SK-N-SH treated with all-trans-retinoic acid at 6 μM for 48 hours (cell line): ENCODE data around the gene SPTBN4.

Experiments used
- ARNTL ChIP-seq: fragments of 450-650 bp; formaldehyde crosslinking; IDR thresholded peaks from 2 replicates; pipeline ENCODE4 v1.5.0; 2020; ENCODE audit warnings: low read depth, mild to moderate bottlenecking, moderate library complexity, borderline replicate concordance
- CSDC2 ChIP-seq: fragments of 250-450 bp; sonication (Bioruptor Pico); IDR thresholded peaks from 2 replicates; pipeline ENCODE4 v1.5.0; 2020; ENCODE audit warnings: mild to moderate bottlenecking, moderate library complexity
- ESRRG ChIP-seq: fragments of 250-450 bp; sonication (Bioruptor Pico); IDR thresholded peaks from 2 replicates; pipeline ENCODE4 v1.6.1; 2021; ENCODE audit warnings: mild to moderate bottlenecking
- GLIS3 ChIP-seq: fragments of 250-450 bp; sonication (Bioruptor Pico); IDR thresholded peaks from 2 replicates; pipeline ENCODE4 v1.5.0; 2020; ENCODE audit warnings: mild to moderate bottlenecking, moderate library complexity
- PPARA ChIP-seq: fragments of 250-450 bp; sonication (Bioruptor Pico); IDR thresholded peaks from 2 replicates; pipeline ENCODE4 v1.5.0; 2020; ENCODE audit warnings: mild to moderate bottlenecking, borderline replicate concordance
- RARB ChIP-seq: fragments of 250-450 bp; sonication (Bioruptor Pico); IDR thresholded peaks from 2 replicates; pipeline ENCODE4 v1.8.0; 2021; ENCODE audit warnings: mild to moderate bottlenecking, moderate library complexity
- SNAI2 ChIP-seq: fragments of 250-450 bp; sonication (Bioruptor Pico); IDR thresholded peaks from 2 replicates; pipeline ENCODE4 v1.5.0; 2020; ENCODE audit warnings: mild to moderate bottlenecking, moderate library complexity
- ZC3H10 ChIP-seq: fragments of 250-450 bp; sonication (Bioruptor Pico); IDR thresholded peaks from 2 replicates; pipeline ENCODE4 v1.5.1; 2021; ENCODE audit warnings: mild to moderate bottlenecking, moderate library complexity
- ZFP3 ChIP-seq: fragments of 250-450 bp; sonication (Bioruptor Pico); IDR thresholded peaks from 2 replicates; pipeline ENCODE4 v1.5.0; 2020; ENCODE audit warnings: mild to moderate bottlenecking, moderate library complexity
- ZNF565 ChIP-seq: fragments of 450-650 bp; formaldehyde crosslinking; conservative IDR thresholded peaks from 2 replicates; pipeline ENCODE4 v1.5.0; 2020; ENCODE audit warnings: low read depth, mild to moderate bottlenecking, moderate library complexity
- TF ChIP-seq, protein P1 (sequence below): fragments of 250-450 bp; sonication (Bioruptor Pico); IDR thresholded peaks from 2 replicates; pipeline ENCODE4 v1.5.1; 2021; ENCODE audit warnings: mild to moderate bottlenecking, moderate library complexity
- TF ChIP-seq, protein P2 (sequence below): fragments of 250-450 bp; sonication (Bioruptor Pico); IDR thresholded peaks from 2 replicates; pipeline ENCODE4 v1.5.1; 2020; ENCODE audit warnings: low read depth, mild to moderate bottlenecking, moderate library complexity

DNA sequence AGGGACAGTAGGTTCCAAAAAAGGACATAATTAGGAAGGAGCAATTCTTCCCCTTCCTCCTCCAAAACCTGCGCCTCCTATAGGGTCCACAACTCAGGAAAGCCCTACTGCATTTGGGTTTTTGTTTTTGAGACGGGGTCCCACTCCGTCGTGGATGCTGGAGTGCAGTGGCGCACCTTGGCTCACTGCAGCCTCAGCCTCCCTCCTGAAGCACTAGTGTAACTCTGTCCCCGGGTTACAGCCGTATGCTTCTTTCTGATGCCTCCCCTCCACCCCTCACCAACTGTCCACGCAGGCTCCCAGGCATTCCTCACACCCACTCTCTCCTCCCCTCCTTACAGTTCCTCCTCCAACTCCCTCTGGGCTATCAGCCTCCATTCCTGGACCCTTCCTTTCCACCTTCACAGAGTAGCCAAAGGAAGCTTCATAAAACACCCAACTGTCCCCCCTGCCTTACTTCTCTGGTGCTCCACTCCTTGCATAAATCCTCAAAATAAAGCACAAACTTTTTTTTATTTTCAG is 20.5 kb upstream of the SPTBN4 start:
- TF ChIP-seq SNAI2 (CRISPR knock-in tag) (no peak), ZC3H10 (CRISPR knock-in tag) (no peak), RARB (CRISPR knock-in tag) (no peak), ARNTL (no peak), ESRRG (CRISPR knock-in tag) (no peak), ZFP3 (no peak), PPARA (CRISPR knock-in tag) (no peak), CSDC2 (CRISPR knock-in tag) (no peak), ZNF565 (no peak), GLIS3 (CRISPR knock-in tag) (no peak)
- TF ChIP-seq, protein P1, sequence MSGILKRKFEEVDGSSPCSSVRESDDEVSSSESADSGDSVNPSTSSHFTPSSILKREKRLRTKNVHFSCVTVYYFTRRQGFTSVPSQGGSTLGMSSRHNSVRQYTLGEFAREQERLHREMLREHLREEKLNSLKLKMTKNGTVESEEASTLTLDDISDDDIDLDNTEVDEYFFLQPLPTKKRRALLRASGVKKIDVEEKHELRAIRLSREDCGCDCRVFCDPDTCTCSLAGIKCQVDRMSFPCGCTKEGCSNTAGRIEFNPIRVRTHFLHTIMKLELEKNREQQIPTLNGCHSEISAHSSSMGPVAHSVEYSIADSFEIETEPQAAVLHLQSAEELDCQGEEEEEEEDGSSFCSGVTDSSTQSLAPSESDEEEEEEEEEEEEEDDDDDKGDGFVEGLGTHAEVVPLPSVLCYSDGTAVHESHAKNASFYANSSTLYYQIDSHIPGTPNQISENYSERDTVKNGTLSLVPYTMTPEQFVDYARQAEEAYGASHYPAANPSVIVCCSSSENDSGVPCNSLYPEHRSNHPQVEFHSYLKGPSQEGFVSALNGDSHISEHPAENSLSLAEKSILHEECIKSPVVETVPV (CRISPR knock-in tag), result no peak
- TF ChIP-seq, protein P2, sequence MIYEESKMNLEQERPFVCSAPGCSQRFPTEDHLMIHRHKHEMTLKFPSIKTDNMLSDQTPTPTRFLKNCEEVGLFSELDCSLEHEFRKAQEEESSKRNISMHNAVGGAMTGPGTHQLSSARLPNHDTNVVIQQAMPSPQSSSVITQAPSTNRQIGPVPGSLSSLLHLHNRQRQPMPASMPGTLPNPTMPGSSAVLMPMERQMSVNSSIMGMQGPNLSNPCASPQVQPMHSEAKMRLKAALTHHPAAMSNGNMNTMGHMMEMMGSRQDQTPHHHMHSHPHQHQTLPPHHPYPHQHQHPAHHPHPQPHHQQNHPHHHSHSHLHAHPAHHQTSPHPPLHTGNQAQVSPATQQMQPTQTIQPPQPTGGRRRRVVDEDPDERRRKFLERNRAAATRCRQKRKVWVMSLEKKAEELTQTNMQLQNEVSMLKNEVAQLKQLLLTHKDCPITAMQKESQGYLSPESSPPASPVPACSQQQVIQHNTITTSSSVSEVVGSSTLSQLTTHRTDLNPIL (CRISPR knock-in tag), result no peak
